Measurements from ENCODE around the gene ZFX. TPM values are rescaled to one million over a fixed set of nuclear protein-coding genes. Genes with fewer than 3 reads are reported as not detected.

ZFX gene
- total and polyA plus RNA-seq, 2 of the 8 experiments (the other 6 are each of a cell fraction or from before 2014, with no cell fraction given): 2.8 to 22.0 TPM

GRCh38 chrX:24166078-24166477, 16.5 kb downstream of the ZFX start:
- H3K4me2 ChIP-seq (ENCODE audit: insufficient read depth in 1 of 2, low read depth in 2 of 2, low read length in 2 of 2): no peak overlapping the region
- H3K27me3 ChIP-seq (replicated peaks in 1 of 4; ENCODE audit: control insufficient read depth in 3 of 4, extremely low read depth in 1 of 4, insufficient read depth in 3 of 4, low read length in 3 of 4): no peaks in the 10 kb centered on the region
- H3K79me1 ChIP-seq (ENCODE audit: low read depth, low read length): no peaks in the 10 kb centered on the region
- no peak overlapping the region for H2BK5ac ChIP-seq (ENCODE audit: low read depth, low read length)
- 86% methylated on average over 1 of the region's 2 CpGs; no CpG with 5 or more reads in 1 of the 2 experiments for WGBS, 2 experiments (ENCODE audit: extremely low coverage in 1 of 2, insufficient coverage in 1 of 2, insufficient read length in 1 of 2, insufficient replicate concordance in 2 of 2, low coverage in 1 of 2, low lambda C conversion rate in 2 of 2, missing lambda C conversion rate in 1 of 2)
- no peak for DNase-seq (ENCODE audit: low read depth in 1 of 2, low spot score in 2 of 2)
- no peak overlapping the region for H4K5ac ChIP-seq (ENCODE audit: insufficient read length, low read depth, low read length)
- H3K9ac ChIP-seq (replicated peaks in 1 of 4; ENCODE audit: extremely low read depth in 1 of 4, low read depth in 3 of 4, low read length in 3 of 4): no peak overlapping the region
- H3K23ac ChIP-seq (ENCODE audit: insufficient read length): no peak overlapping the region
- FAIRE-seq: no peak
- no peaks in the 10 kb centered on the region for H3K9me3 ChIP-seq (ENCODE audit: insufficient read depth in 2 of 2, low read depth in 1 of 2, low read length in 1 of 2)
- H4K20me1 ChIP-seq (replicated peaks in 1 of 2; ENCODE audit: control insufficient read depth in 1 of 2, insufficient read depth in 2 of 2, low read length in 2 of 2): no peaks in the 10 kb centered on the region
- no peak overlapping the region for H2BK20ac ChIP-seq (ENCODE audit: low read length)
- H3K14ac ChIP-seq (ENCODE audit: insufficient read length): no peak overlapping the region
- no peak overlapping the region for H2BK15ac ChIP-seq (ENCODE audit: low read length)
- no peak overlapping the region for H2AK5ac ChIP-seq (ENCODE audit: low read depth, low read length)
- ChIA-PET POLR2A (ENCODE audit: partially characterized antibody) (no interaction called here), CTCF (ENCODE audit: partially characterized antibody) (interaction anchor here (1.8 kb wide), 1 partner anchor 8 kb away, joined by 5 read pairs; no protein-coding TSS in a partner anchor)
- H3K27ac ChIP-seq (ENCODE audit: low read depth, low read length): no peak overlapping the region
- no peak overlapping the region for H3K56ac ChIP-seq (replicated peaks; ENCODE audit: insufficient read length, low read depth, low read length)
- H3K23me2 ChIP-seq (ENCODE audit: low read depth, low read length): no peaks in the 10 kb centered on the region
- no peak overlapping the region for H4K91ac ChIP-seq (replicated peaks; ENCODE audit: insufficient read length, low read length)
- no peak overlapping the region for H3K18ac ChIP-seq (ENCODE audit: extremely low read depth, low read length)
- no peak overlapping the region for H3K4ac ChIP-seq (replicated peaks; ENCODE audit: insufficient read length, low read depth, low read length)
- H2AFZ ChIP-seq (ENCODE audit: low read length): no peak overlapping the region
- peaks cover 0 to 82% of the 10 kb centered on the region in 2 experiments; a peak in 3 of 4 replicates for H3K79me2 ChIP-seq (ENCODE audit: control insufficient read depth in 1 of 2, insufficient read depth in 2 of 2, low read length in 2 of 2)
- H3K36me3 ChIP-seq (ENCODE audit: control insufficient read depth in 2 of 4, insufficient read depth in 4 of 4, low read length in 3 of 4): no peaks in the 10 kb centered on the region
- H3K4me3 ChIP-seq (ENCODE audit: extremely low read depth in 1 of 4, insufficient read depth in 2 of 4, low read depth in 3 of 4, low read length in 4 of 4): no peak overlapping the region
- H2BK120ac ChIP-seq (replicated peaks; ENCODE audit: low read depth, low read length): no peak overlapping the region
- no peak overlapping the region for H2BK12ac ChIP-seq (ENCODE audit: low read depth, low read length)
- TF ChIP-seq SAP30 (IDR thresholded peaks at IDR 0.05; ENCODE audit: insufficient read depth, insufficient replicate concordance, low read length) (no peak), SIRT6 (IDR thresholded peaks at IDR 0.05; ENCODE audit: low read length) (no peak), FOSL1 (IDR thresholded peaks at IDR 0.05; ENCODE audit: insufficient read depth, low read depth, low read length) (no peak), MAX (IDR thresholded peaks at IDR 0.05) (no peak), CEBPB (IDR thresholded peaks at IDR 0.05; ENCODE audit: low read depth, low read length) (no peak)
- H4K8ac ChIP-seq (ENCODE audit: extremely low read depth, insufficient read depth, low read length): no peak overlapping the region
- H3K4me1 ChIP-seq (replicated peaks in 1 of 4; ENCODE audit: control insufficient read depth in 3 of 4, insufficient read depth in 4 of 4, low read length in 3 of 4): peaks cover 0 to 4% (median 2%) of the 10 kb centered on the region in 4 experiments; a peak in 4 of 7 replicates

Measured in H1 (cell line).